Measurements from ENCODE around the gene HOXB9.
A peak's percentile ranks its signal among the peaks of the same experiment; 100 is the strongest.

The HOXB9 gene

GRCh38 chr17:48596000-48596734, 30.0 kb downstream of the HOXB9 start:
- ATAC-seq: peak; percentile 14 to 15

GRCh38 chr17:48595278-48595999, 30.7 kb downstream of the HOXB9 start:
- no peak for ATAC-seq

GRCh38 chr17:48594538-48595277, 31.4 kb downstream of the HOXB9 start:
- no peak for ATAC-seq

- ATAC-seq: peak; percentile 71 to 73
These were observed 32.2 kb downstream of the HOXB9 start for GRCh38 chr17:48593840-48594537.

- no peak for ATAC-seq
These were observed 32.9 kb downstream of the HOXB9 start, which contains the start of gene HOXB5 for GRCh38 chr17:48593126-48593829. TSS of gene HOXB5 (minus strand) at chr17:48593779. CDS start at chr17:48593682, 97 bp downstream.

GRCh38 chr17:48592577-48592976, 33.6 kb downstream of the HOXB9 start:
- ATAC-seq: no peak

- ATAC-seq: no peak
These were observed 34.1 kb downstream of the HOXB9 start for GRCh38 chr17:48592057-48592514.

GRCh38 chr17:48591255-48592056, 34.7 kb downstream of the HOXB9 start:
- ATAC-seq: no peak

- no peak for ATAC-seq
These were observed 35.5 kb downstream of the HOXB9 start for GRCh38 chr17:48590607-48591161.

GRCh38 chr17:48589831-48590606, 36.1 kb downstream of the HOXB9 start, which contains the start of gene HOXB3:
TSS of gene HOXB3 (minus strand) at chr17:48590241. CDS start at chr17:48552474, 37,767 bp downstream.
- ATAC-seq: no peak

GRCh38 chr17:48589060-48589830, 36.9 kb downstream of the HOXB9 start:
- no peak for ATAC-seq

- no peak for ATAC-seq
These were observed 37.6 kb downstream of the HOXB9 start for GRCh38 chr17:48588528-48588927.

- no peak for ATAC-seq
These were observed 38.1 kb downstream of the HOXB9 start for GRCh38 chr17:48588074-48588415.

GRCh38 chr17:48587276-48588073, 38.7 kb downstream of the HOXB9 start:
- ATAC-seq: no peak

- no peak for ATAC-seq
These were observed 39.6 kb downstream of the HOXB9 start for GRCh38 chr17:48586355-48587258.

GRCh38 chr17:48584223-48584741, 41.9 kb downstream of the HOXB9 start:
- no peak for ATAC-seq

GRCh38 chr17:48583708-48584222, 42.4 kb downstream of the HOXB9 start:
- no peak for ATAC-seq
